ENCODE data around the gene BEST2.
A peak's percentile ranks its signal among the peaks of the same experiment; 100 is the strongest.
"Not testable (repeated sequence)": the region's sequence is repeated elsewhere in the genome, so short reads cannot be mapped to it uniquely, and the experiment has no call there.

Gene BEST2

DNA sequence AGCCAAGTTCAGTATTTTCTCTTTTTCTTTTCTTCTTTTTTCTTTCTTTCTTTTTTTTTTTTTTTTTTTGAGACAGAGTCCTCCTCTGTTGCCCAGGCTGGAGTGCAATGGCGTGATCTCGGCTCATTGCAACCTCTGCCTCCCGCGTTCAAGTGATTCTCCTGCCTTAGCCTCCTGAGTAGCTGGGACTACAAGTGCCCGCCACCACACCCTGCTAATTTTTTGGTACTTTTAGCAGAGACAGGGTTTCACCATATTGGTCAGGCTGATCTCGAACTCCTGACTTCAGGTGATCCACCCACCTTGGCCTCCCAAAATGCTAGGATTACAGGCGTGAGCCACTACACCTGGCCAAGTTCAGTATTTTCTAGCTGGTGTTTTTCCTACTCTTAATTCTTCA, 46.0 kb downstream of the BEST2 start:
- not testable (repeated sequence) for DNase-seq

- no peak for DNase-seq
These were observed 48.3 kb downstream of the BEST2 start for GRCh38 chr19:12799742-12800465.

DNA sequence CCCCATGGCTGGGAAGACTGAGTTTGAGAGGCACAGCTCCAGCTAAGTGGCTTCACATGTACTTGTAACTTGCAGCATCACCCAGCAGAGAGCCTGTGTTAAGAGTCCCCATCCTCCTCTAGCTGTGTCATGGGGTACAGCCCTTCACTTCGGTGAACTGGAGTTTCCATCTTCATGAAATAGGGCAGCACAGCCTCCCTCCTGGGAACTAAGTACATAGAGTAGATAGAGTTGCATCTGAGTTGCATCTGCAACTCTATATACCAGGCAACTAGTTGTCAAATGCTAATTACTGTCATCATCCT, 48.8 kb downstream of the BEST2 start:
- no peak for DNase-seq

DNA sequence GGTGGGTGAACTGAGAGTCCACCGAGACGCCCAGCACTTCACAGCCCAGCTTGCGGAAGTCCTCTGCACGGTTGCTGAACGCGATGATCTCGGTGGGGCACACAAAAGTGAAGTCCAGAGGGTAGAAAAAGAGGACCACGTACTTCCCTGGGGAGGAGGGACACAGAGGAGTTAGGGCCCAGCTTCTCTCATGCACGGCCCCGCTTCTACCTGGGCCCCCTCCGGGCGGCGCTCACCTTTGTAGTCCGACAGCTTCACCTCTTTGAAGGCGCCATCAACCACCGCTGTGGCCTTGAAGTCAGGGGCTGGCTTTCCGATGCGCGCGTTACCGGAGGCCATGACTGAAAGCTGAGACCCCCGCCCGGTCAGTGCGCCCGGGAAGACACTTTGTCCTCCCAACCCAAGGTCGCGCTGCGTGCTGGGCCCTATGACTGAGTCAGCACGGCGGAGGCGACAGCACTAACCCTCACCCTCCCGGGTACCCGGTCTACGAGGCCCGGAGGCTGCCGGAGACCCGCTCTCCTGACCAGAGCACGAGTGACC, 49.4 kb downstream of the BEST2 start:
- peak in 6 of 56 donors; percentile 12 to 52 (median 42) for DNase-seq

- DNase-seq, result peak in 51 of 56 donors; percentile 18 to 86 (median 63)
These were observed 50.1 kb downstream of the BEST2 start, which contains the start of the genes PRDX2 and THSD8 for GRCh38 chr19:12801466-12802266. TSS of gene PRDX2 (minus strand) at chr19:12801800. CDS start at chr19:12801261, 539 bp downstream. TSS of gene THSD8 (plus strand) at chr19:12802069. CDS start at chr19:12802072, 3 bp downstream.

DNA sequence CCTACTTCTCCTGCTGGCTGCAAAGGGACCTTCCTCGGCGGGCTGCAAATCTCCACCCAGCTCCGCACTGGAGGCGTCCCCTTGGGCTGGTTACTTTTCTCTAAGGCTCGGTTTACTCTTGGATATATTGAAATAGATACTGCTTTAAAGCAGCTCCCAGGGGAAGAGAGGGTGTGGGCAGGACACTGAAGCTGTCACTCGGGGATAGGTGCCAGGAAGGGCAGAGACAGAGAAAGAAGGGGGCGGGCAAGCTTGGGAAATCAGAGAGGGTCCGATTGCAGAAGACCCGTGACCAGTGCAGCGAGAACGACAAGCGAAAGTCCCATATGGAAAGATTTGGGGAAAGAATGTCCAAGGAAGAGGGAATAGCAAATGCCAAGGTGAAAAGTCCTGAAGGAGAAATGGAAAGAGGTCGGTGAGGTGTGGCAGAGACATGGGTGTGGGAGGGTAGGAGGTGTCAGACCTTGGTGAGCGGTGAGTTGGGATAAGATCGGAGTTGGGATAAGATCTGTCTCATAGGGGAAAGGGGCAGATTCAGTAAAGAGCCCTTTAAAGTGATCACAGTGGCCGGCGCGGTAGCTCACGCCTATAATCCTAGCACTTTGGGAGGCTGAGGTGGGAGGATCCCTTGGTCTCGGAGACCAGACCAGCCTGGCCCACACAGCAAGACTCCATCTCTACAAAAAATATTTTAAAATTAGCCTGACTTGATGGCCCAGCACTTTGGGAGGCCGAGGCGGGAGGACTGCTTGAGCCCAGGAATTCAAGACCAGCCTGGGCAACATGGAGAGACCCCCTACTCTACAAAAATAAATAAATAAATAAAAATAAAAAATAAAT, 50.9 kb downstream of the BEST2 start:
- DNase-seq, result peak in 2 of 56 donors; percentile 43 to 55

DNA sequence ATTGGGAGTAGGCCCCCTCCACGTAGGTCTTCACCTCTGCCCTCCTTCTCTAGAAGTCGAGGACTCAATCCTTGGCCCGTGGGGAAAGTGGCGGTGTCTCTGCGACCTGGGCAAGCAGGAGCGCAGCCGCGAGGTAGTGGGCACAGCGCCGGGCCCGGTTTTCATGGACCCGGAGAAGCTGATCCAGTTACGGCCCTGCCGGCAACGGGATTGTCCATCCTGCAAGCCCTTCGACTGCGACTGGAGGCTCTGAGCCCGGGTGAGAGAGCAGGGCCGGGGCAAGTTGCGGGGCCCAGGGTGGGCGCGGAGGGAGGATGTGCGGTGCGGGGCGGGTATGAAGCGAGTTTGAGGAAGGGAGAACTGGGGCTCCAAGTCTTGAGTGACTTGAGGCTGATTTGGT, 52.5 kb downstream of the BEST2 start:
- no peak for DNase-seq

- DNase-seq, result peak in 54 of 56 donors; percentile 32 to 91 (median 73)
These were observed 54.9 kb downstream of the BEST2 start, which contains the start of gene RNASEH2A for GRCh38 chr19:12806242-12807081. TSS of gene RNASEH2A (plus strand) at chr19:12806584. CDS start at chr19:12806674, 90 bp downstream.

Data from amygdala (tissue), 56 donors.